ENCODE measurements around the gene ZFPM1. TPM values are rescaled to one million over a fixed set of nuclear protein-coding genes. Genes with fewer than 3 reads are reported as not detected.

Gene ZFPM1
- total RNA-seq, 3 donors from 2014 or later (not counting 1 experiment from before 2014, with no cell fraction given) = 56.3 to 71.0 (median 64.6) TPM

DNA sequence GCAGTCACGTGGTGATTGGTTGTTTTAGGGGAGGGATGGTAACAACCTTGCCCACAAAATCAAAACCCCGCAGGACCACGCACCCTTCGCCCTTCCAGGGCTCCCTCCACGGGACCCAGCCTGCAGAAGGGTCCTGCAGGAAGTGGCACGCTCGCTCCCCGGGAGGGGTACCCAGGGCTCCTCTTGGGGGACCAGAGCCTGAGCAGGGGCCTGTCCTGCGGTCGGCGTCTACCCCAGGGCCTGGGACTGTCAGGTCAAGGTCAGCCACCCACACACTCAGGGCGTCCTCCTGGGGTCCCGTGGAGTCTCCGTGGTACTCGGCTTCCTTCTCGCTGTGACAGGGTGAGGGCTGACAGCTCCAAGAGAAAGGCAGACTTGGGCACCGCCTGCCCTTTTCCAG is 36.4 kb upstream of the ZFPM1 start:
- intact Hi-C loops (cut with micrococcal nuclease) = no loop called here
- DNase-seq (no peak), ATAC-seq (no peak)
- Histone ChIP-seq H3K4me1 (ENCODE audit: control insufficient read depth, insufficient read depth, low read length) (no peaks in the 10 kb centered on the region), H3K27me3 (ENCODE audit: control insufficient read depth, insufficient read depth, low read length) (no peaks in the 10 kb centered on the region), H3K36me3 (ENCODE audit: control insufficient read depth, insufficient read depth, low read length) (no peaks in the 10 kb centered on the region), H3K27ac (ENCODE audit: low read length) (no peak overlapping the region), H3K4me3 (ENCODE audit: low read length) (no peak overlapping the region), H3K9me3 (ENCODE audit: control insufficient read depth, insufficient read depth, low read length) (no peaks in the 10 kb centered on the region)
- no peak overlapping the region for H3K27ac Mint-ChIP-seq
- TF ChIP-seq, protein P1, sequence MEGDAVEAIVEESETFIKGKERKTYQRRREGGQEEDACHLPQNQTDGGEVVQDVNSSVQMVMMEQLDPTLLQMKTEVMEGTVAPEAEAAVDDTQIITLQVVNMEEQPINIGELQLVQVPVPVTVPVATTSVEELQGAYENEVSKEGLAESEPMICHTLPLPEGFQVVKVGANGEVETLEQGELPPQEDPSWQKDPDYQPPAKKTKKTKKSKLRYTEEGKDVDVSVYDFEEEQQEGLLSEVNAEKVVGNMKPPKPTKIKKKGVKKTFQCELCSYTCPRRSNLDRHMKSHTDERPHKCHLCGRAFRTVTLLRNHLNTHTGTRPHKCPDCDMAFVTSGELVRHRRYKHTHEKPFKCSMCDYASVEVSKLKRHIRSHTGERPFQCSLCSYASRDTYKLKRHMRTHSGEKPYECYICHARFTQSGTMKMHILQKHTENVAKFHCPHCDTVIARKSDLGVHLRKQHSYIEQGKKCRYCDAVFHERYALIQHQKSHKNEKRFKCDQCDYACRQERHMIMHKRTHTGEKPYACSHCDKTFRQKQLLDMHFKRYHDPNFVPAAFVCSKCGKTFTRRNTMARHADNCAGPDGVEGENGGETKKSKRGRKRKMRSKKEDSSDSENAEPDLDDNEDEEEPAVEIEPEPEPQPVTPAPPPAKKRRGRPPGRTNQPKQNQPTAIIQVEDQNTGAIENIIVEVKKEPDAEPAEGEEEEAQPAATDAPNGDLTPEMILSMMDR (IDR thresholded peaks at IDR 0.05) = no peak
- no peaks in the 10 kb centered on the region for H3K9me3 Mint-ChIP-seq
- WGBS (ENCODE audit: insufficient coverage) = 89% methylated on average over 16 of the region's 17 CpGs
- no peak overlapping the region for H3K4me3 Mint-ChIP-seq
- H3K4me1 Mint-ChIP-seq = no peaks in the 10 kb centered on the region
- H3K27me3 Mint-ChIP-seq (ENCODE audit: low read depth in 2 of 2) = no peaks in the 10 kb centered on the region
- no peaks in the 10 kb centered on the region for H3K36me3 Mint-ChIP-seq

DNA sequence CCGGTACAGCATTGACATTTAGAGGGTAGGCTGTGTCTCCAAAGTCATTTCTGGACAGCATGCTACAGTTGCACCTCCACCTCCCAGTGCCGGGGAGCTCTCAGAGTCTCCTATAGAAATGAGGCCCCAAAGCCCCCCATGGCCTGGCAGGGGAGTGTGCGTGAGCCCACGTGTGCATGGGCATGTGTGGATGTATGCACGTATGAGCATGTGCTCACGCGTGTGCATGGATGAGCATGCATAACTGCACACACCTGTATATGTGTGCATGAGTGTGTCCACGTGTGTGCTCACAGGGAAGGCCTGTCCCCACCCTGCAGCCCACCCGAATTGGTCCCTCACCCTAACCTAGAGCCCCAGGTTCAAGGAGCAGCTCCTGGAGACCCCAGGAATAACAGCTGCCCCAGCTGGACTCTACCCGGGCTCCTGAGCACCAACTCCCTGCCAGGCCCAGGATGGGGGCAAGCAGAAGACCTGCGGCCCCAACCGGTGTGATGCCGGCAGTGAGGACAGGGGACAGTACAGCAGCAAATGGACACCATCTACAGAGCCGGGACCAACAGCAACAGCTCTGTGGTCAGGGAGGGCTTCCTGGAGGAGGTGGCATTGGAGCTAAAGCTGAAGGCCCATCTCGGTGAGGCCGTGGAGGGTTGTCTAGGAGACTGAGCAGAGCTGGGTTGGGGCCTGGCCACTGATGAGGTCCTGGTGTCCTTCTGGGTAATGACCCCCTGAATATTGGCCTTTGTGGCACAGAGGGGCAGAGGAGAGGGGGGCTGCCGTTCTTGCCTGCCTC is 35.2 kb upstream of the ZFPM1 start:
- Histone ChIP-seq H3K4me3 (ENCODE audit: low read length) (no peak overlapping the region), H3K4me1 (ENCODE audit: control insufficient read depth, insufficient read depth, low read length) (no peaks in the 10 kb centered on the region), H3K9me3 (ENCODE audit: control insufficient read depth, insufficient read depth, low read length) (no peaks in the 10 kb centered on the region), H3K36me3 (ENCODE audit: control insufficient read depth, insufficient read depth, low read length) (no peaks in the 10 kb centered on the region), H3K27me3 (ENCODE audit: control insufficient read depth, insufficient read depth, low read length) (no peaks in the 10 kb centered on the region), H3K27ac (ENCODE audit: low read length) (no peak overlapping the region)
- Mint-ChIP-seq H3K4me3 (no peak overlapping the region), H3K27me3 (ENCODE audit: low read depth in 2 of 2) (no peaks in the 10 kb centered on the region), H3K27ac (no peak overlapping the region), H3K9me3 (peaks cover 0 to 2% of the 10 kb centered on the region in 2 donors), H3K36me3 (no peaks in the 10 kb centered on the region), H3K4me1 (no peaks in the 10 kb centered on the region)
- TF ChIP-seq, protein P1 (IDR thresholded peaks at IDR 0.05) = no peak
- WGBS (ENCODE audit: insufficient coverage) = 80% methylated on average over 17 of the region's 17 CpGs
- no peak for DNase-seq
- no peak for ATAC-seq
- intact Hi-C loops (cut with micrococcal nuclease) = no loop called here

DNA sequence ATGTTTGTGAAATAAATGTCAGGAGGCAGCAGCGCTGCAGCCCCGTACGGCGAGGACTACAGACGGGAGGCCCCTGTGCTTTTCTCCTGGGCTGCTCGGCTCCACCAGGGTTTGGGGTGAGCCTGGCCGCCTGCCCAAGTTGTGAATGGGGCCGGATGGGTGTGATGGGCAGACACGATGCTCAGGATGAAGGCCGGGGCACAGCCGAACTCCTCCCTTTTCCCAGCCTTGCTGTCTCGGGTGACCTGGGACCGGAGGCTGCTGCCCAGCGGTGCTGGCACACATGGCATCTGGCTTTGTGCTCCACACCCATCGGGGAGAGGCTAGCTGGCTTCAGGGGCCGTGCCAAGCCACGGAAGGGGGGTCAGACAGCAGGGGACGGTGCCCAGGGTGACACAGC is 34.2 kb upstream of the ZFPM1 start:
- no peaks in the 10 kb centered on the region for H3K4me1 Mint-ChIP-seq
- Histone ChIP-seq H3K4me3 (ENCODE audit: low read length) (no peak overlapping the region), H3K9me3 (ENCODE audit: control insufficient read depth, insufficient read depth, low read length) (no peaks in the 10 kb centered on the region), H3K27ac (ENCODE audit: low read length) (no peak overlapping the region), H3K27me3 (ENCODE audit: control insufficient read depth, insufficient read depth, low read length) (no peaks in the 10 kb centered on the region), H3K36me3 (ENCODE audit: control insufficient read depth, insufficient read depth, low read length) (no peaks in the 10 kb centered on the region), H3K4me1 (ENCODE audit: control insufficient read depth, insufficient read depth, low read length) (no peaks in the 10 kb centered on the region)
- no peak overlapping the region for H3K4me3 Mint-ChIP-seq
- TF ChIP-seq, protein P1 (IDR thresholded peaks at IDR 0.05) = no peak
- H3K9me3 Mint-ChIP-seq = peaks cover 0 to 2% of the 10 kb centered on the region in 2 donors
- no peak for ATAC-seq
- no peaks in the 10 kb centered on the region for H3K36me3 Mint-ChIP-seq
- intact Hi-C loops (cut with micrococcal nuclease) = no loop called here
- no peak overlapping the region for H3K27ac Mint-ChIP-seq
- WGBS (ENCODE audit: insufficient coverage) = 85% methylated on average over 18 of the region's 18 CpGs
- no peak for DNase-seq
- no peaks in the 10 kb centered on the region for H3K27me3 Mint-ChIP-seq (ENCODE audit: low read depth in 2 of 2)

GRCh38 chr16:88419790-88420189 is 33.3 kb upstream of the ZFPM1 start:
- intact Hi-C loops (cut with micrococcal nuclease) = no loop called here
- no peaks in the 10 kb centered on the region for H3K27me3 Mint-ChIP-seq (ENCODE audit: low read depth in 2 of 2)
- no peak for DNase-seq
- H3K4me1 ChIP-seq (ENCODE audit: control insufficient read depth, insufficient read depth, low read length) = no peaks in the 10 kb centered on the region
- peaks cover 0 to 5% of the 10 kb centered on the region in 2 donors for H3K4me1 Mint-ChIP-seq
- H3K4me3 ChIP-seq (ENCODE audit: low read length) = no peak overlapping the region
- no peaks in the 10 kb centered on the region for H3K27me3 ChIP-seq (ENCODE audit: control insufficient read depth, insufficient read depth, low read length)
- no peaks in the 10 kb centered on the region for H3K36me3 ChIP-seq (ENCODE audit: control insufficient read depth, insufficient read depth, low read length)
- H3K9me3 ChIP-seq (ENCODE audit: control insufficient read depth, insufficient read depth, low read length) = no peaks in the 10 kb centered on the region
- no peaks in the 10 kb centered on the region for H3K36me3 Mint-ChIP-seq
- ATAC-seq = no peak
- H3K27ac ChIP-seq (ENCODE audit: low read length) = no peak overlapping the region
- peaks cover 0 to 2% of the 10 kb centered on the region in 2 donors for H3K9me3 Mint-ChIP-seq
- H3K4me3 Mint-ChIP-seq = no peak overlapping the region
- TF ChIP-seq, protein P1 (IDR thresholded peaks at IDR 0.05) = no peak
- H3K27ac Mint-ChIP-seq = no peak overlapping the region
- WGBS (ENCODE audit: insufficient coverage) = 93% methylated on average over 10 of the region's 10 CpGs

All from natural killer cell (primary cell).